Endometrial microvascular endothelial cells (primary cell): Measurements from ENCODE around the gene TEKT2. TPM values are rescaled to one million over a fixed set of nuclear protein-coding genes. Genes with fewer than 3 reads are reported as not detected.

Experiments
- in situ Hi-C: cut with HindIII; loops from 2 replicates; pipeline ENCODE4 v1.10.0; 2017; ENCODE audit warnings: low sequenced_read_pairs, low pct_unique_long_range_greater_than_20kb; ENCODE audit errors: inconsistent ontology term
- total RNA-seq: library from RNA; depleted of rRNA; stranded (reverse); fragments of >200 nt; gene quantifications from one replicate; pipeline ENCODE4 v1.2.3, GENCODE V29; 2015; ENCODE audit errors: inconsistent ontology term

Gene TEKT2, protein sequence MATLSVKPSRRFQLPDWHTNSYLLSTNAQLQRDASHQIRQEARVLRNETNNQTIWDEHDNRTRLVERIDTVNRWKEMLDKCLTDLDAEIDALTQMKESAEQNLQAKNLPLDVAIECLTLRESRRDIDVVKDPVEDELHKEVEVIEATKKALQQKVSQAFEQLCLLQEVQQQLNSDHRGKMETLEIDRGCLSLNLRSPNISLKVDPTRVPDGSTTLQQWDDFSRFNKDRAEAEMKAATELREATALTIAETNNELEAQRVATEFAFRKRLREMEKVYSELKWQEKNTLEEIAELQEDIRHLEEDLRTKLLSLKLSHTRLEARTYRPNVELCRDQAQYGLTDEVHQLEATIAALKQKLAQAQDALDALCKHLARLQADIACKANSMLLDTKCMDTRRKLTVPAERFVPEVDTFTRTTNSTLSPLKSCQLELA
- not detected for total RNA-seq

GRCh38 chr1:36083635-36084496, at the start of gene TEKT2:
Gene TEKT2, plus strand, starts transcription at chr1:36084094. Its CDS starts 828 bp downstream, at chr1:36084922.
- in situ Hi-C loops: no loop called here

- in situ Hi-C loops: no loop called here
Observed at GRCh38 chr1:36034692-36035091, 49.2 kb upstream of the TEKT2 start.

DNA sequence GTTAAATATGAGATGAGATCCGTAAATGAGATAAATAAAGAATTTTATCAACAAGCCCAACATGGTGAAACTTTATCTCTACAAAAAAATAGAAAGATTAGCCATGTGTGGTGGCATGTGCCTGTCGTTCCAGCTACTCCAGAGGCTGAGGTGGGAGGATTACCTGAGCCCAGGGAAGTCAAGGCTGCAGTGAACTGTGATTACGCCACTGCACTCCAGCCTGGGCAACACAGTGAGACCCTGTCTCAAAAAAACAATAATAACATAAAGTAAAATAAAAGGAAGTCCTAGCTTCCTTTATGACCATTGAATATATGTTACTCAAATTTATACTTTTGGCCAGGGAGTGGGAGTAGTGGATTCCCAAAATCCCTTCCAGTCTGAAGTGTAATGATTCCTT, 48.7 kb upstream of the TEKT2 start:
- in situ Hi-C loops: no loop called here

GRCh38 chr1:36040238-36040637, 43.7 kb upstream of the TEKT2 start:
- in situ Hi-C loops: no loop called here

- in situ Hi-C loops: no loop called here
Observed at GRCh38 chr1:36051821-36052220, 32.1 kb upstream of the TEKT2 start.

DNA sequence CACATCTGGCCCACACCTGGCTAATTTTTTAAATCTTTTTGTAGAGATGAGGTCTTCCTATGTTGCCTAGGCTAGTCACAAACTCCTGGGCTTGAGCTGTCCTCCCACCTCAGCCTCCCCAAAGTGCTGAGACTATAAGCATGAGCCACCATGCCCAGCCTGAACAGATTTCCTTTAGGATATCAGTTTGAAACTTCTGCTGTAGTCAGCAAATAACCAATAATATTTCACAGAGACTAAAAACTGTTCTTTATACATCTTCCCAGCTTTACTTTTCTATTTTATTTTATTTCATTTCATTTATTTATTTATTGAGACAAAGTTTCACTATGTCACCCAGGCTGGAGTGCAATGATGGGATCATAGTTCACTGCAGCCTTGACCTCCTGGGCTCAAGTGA, 29.9 kb upstream of the TEKT2 start:
- in situ Hi-C loops: no loop called here

GRCh38 chr1:36055706-36056105, 28.2 kb upstream of the TEKT2 start:
- in situ Hi-C loops: no loop called here

- in situ Hi-C loops: no loop called here
Observed at GRCh38 chr1:36062315-36062714, 21.6 kb upstream of the TEKT2 start.

DNA sequence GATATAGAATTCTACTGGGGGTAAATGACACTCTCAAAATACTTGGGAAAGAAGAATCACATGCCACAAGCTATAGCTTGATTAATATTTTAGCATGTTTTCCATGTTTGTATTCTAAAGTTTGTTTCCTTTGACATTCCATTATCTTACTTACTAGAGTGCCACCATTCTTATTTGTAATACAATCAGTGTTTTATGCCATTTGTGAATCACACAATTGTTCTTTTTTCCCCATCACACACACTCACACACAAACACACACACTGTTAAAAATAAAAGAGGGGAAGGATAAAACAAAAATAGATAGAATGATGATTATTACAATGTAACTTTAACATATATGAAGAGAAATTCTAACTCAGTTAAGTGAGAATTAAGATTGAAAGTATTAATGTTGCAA, 16.0 kb upstream of the TEKT2 start:
- in situ Hi-C loops: no loop called here

DNA sequence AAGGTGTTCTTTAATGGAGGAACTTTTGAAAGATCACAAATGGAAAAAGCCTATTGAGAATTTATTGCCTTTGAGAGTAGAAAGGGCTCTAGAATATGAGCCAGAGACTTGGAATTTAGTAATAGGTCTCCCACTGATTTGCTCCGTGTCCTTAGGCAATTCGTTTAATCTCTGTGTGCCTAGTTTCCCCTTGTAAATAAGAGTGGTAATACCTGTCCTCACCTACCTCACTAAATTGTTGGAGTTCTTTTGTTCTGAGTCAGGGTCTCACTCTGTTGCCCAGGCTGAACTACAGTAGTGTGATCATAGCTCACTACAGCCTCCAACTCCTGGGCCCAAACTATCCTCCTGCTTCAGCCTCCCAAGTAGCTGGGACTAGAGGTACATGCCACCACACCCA, 15.0 kb upstream of the TEKT2 start:
- in situ Hi-C loops: no loop called here

GRCh38 chr1:36070349-36070748, 13.5 kb upstream of the TEKT2 start:
- in situ Hi-C loops: no loop called here

- in situ Hi-C loops: no loop called here
Observed at GRCh38 chr1:36076979-36077573, 6.8 kb upstream of the TEKT2 start.

- in situ Hi-C loops: no loop called here
Observed at GRCh38 chr1:36080236-36080635, 3.7 kb upstream of the TEKT2 start.

DNA sequence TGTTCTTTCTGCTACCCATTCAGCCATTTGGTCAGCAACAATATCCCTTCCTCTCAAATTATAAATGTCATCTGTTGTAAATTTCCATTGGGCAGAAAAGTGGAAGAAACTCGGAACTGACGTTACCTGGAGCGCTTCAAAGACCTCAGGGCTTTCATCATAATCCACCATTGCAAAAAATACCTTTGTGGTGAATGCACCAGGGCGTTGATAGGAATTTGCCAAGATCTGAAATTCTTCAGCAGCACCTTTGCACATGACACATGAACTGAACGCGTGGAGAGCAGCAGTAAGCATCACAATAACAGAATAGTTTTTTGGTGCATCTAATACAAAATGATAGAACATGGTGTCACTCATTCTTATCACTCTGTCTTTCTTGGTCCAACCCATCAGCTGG, 3.1 kb upstream of the TEKT2 start:
- in situ Hi-C loops: no loop called here

DNA sequence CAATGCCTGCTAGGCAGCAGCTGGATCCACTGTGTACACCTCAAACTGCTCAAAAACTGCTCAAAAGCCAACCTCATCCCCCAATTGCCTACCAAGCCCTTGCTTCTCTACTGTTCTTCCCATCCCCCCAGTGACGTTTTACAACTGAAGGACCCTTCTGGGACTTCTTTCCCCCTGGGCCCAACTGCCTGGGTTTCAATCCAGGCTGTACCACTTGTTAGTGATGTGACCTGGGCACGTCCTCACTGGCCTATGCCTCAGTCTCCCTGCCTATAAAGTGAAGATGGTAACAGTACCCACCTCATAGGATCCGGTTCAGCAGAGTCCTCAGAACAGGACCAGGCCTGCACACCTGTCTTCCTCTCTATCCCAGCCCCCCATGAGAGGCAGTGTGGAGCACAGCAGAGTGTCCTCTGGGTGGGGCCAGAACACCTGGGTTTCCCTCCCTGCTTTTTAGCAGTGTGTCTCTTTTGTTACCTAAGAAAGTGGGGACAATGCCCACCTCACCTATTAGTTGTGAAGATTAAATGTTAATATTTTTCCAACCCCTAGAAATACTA, 1.9 kb upstream of the TEKT2 start:
- in situ Hi-C loops: no loop called here

GRCh38 chr1:36083219-36083618, 675 bp upstream of the TEKT2 start:
- in situ Hi-C loops: no loop called here

- in situ Hi-C loops: no loop called here
Observed at GRCh38 chr1:36084497-36085115, 712 bp downstream of the TEKT2 start.

GRCh38 chr1:36085126-36085525, 1.2 kb downstream of the TEKT2 start:
- in situ Hi-C loops: no loop called here
